Tibial nerve (tissue), 3 donors: ENCODE results near the gene STAMBP.

ENCODE experiments used
- POLR2A ChIP-seq, 2 donors: fragments of 450-650 bp; IDR thresholded peaks; one replicate each; pipeline ENCODE4 v1.6.1; 2017; ENCODE audit warnings: antibody characterized with exemption in 2 of 2, mild to moderate bottlenecking in 2 of 2, moderate library complexity in 2 of 2
- TF ChIP-seq, protein P1 (sequence below), 5 experiments: fragments of 200-600 bp in 3 of 5; fragments of 450-650 bp in 2 of 5; sonication (generic) in 3 of 5; IDR thresholded peaks; one replicate each; pipeline ENCODE4 v1.5.1; 2016 to 2019; ENCODE audit warnings: antibody characterized with exemption in 5 of 5, mild to moderate bottlenecking in 3 of 5, moderate library complexity in 2 of 5

DNA sequence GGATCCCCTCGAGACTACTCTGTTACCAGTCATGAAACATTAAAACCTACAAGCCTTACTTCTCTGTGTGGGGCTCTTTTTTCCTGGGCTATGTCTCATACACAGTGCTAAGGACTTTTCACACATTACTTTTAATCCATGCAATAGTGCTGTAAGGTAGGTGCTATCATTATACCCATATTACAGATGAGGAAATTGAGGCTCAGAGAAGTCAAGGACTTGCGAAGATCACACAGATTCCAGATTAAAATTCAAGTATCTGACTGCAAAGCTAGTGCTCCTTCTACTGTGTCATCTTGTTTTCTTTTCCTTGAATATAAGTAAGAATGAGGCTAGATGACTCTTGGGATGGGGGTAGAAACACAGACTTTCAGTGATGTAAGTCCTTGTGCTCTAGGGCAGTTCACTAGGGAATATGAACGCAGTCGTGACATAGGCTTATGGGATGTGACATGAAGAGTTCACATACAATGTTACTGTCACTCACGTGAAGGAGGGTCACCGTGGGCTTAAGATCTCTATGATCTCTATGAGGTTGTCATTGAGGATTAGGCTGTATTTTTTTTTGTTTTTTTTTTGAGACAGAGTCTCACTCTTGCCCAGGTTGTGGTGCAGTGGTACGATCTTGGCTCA lies 91.0 kb downstream of the STAMBP start:
- TF ChIP-seq, protein P1, sequence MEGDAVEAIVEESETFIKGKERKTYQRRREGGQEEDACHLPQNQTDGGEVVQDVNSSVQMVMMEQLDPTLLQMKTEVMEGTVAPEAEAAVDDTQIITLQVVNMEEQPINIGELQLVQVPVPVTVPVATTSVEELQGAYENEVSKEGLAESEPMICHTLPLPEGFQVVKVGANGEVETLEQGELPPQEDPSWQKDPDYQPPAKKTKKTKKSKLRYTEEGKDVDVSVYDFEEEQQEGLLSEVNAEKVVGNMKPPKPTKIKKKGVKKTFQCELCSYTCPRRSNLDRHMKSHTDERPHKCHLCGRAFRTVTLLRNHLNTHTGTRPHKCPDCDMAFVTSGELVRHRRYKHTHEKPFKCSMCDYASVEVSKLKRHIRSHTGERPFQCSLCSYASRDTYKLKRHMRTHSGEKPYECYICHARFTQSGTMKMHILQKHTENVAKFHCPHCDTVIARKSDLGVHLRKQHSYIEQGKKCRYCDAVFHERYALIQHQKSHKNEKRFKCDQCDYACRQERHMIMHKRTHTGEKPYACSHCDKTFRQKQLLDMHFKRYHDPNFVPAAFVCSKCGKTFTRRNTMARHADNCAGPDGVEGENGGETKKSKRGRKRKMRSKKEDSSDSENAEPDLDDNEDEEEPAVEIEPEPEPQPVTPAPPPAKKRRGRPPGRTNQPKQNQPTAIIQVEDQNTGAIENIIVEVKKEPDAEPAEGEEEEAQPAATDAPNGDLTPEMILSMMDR (IDR thresholded peaks at IDR 0.05): no peak
- TF ChIP-seq POLR2A (IDR thresholded peaks at IDR 0.05): no peak
